Mesenchymal stem cell (in vitro differentiated cells and primary cell): Measurements from ENCODE around the gene LUZP1.

Source experiments
- DNase-seq: peaks from one replicate; pipeline ENCODE4 v3.0.0-alpha.2; 2013
- H2AFZ ChIP-seq: one replicate; pipeline ENCODE4 v1.6.1; 2013; ENCODE audit warnings: low read depth, mild to moderate bottlenecking, control low read depth, inconsistent platforms, low read length, moderate library complexity
- H2AK5ac ChIP-seq: 2 replicates; pipeline ENCODE4 v1.6.1; 2013; ENCODE audit warnings: low read length, moderate library complexity, mild to moderate bottlenecking, inconsistent platforms; ENCODE audit not compliant: severe bottlenecking
- H2BK120ac ChIP-seq: one replicate; pipeline ENCODE4 v1.6.1; 2013; ENCODE audit warnings: low read depth, mild to moderate bottlenecking, inconsistent platforms, low read length, moderate library complexity
- H2BK12ac ChIP-seq, 2 experiments: one replicate each; pipeline ENCODE4 v1.6.1; 2013; ENCODE audit warnings: inconsistent platforms in 2 of 2, low read length in 2 of 2, mild to moderate bottlenecking in 2 of 2, moderate library complexity in 2 of 2, control low read depth in 1 of 2
- H2BK15ac ChIP-seq: one replicate; pipeline ENCODE4 v1.6.1; 2013; ENCODE audit warnings: mild to moderate bottlenecking, low read depth, inconsistent platforms; ENCODE audit not compliant: poor library complexity, severe bottlenecking
- H2BK5ac ChIP-seq: 2 replicates; pipeline ENCODE4 v1.6.1; 2013; ENCODE audit warnings: low read depth, mild to moderate bottlenecking, low read length, control low read depth, inconsistent platforms; ENCODE audit not compliant: poor library complexity, severe bottlenecking
- H3K14ac ChIP-seq, 2 experiments: one replicate each; pipeline ENCODE4 v1.6.1; 2013; ENCODE audit warnings: inconsistent platforms in 2 of 2, low read length in 2 of 2, control low read depth in 1 of 2, mild to moderate bottlenecking in 1 of 2, moderate library complexity in 1 of 2
- H3K18ac ChIP-seq, 2 experiments: one replicate each; pipeline ENCODE4 v1.6.1; 2013; ENCODE audit warnings: inconsistent platforms in 2 of 2, low read length in 2 of 2, control low read depth in 1 of 2, low read depth in 1 of 2, mild to moderate bottlenecking in 1 of 2
- H3K23ac ChIP-seq, 2 experiments: one replicate each; pipeline ENCODE4 v1.6.1; 2013; ENCODE audit warnings: inconsistent platforms in 2 of 2, low read length in 2 of 2, mild to moderate bottlenecking in 2 of 2, moderate library complexity in 2 of 2, control low read depth in 1 of 2
- H3K27ac ChIP-seq: 2 replicates; pipeline ENCODE4 v1.5.1; 2013; ENCODE audit warnings: mild to moderate bottlenecking, moderate library complexity, low read length, control low read depth, inconsistent platforms; ENCODE audit not compliant: poor library complexity, severe bottlenecking
- H3K27me3 ChIP-seq, 2 experiments: 2 replicates each; pipeline versions ENCODE4 v1.6.1 to v1.7.0; 2013; ENCODE audit warnings: low read length in 2 of 2, mild to moderate bottlenecking in 2 of 2, moderate library complexity in 2 of 2, control low read depth in 1 of 2, inconsistent platforms in 1 of 2; ENCODE audit not compliant: control insufficient read depth in 1 of 2, insufficient read depth in 1 of 2
- H3K36me3 ChIP-seq, 2 experiments: 2 replicates each; pipeline versions ENCODE4 v1.6.1 to v1.7.0; 2013; ENCODE audit warnings: low read length in 2 of 2, control low read depth in 1 of 2, inconsistent platforms in 1 of 2, low read depth in 1 of 2, mild to moderate bottlenecking in 1 of 2; ENCODE audit not compliant: insufficient read depth in 2 of 2, control insufficient read depth in 1 of 2
- H3K4ac ChIP-seq, 2 experiments: one replicate each; pipeline ENCODE4 v1.6.1; 2013; ENCODE audit warnings: inconsistent platforms in 2 of 2, low read length in 2 of 2, mild to moderate bottlenecking in 2 of 2, moderate library complexity in 2 of 2, control low read depth in 1 of 2, low read depth in 1 of 2
- H3K4me1 ChIP-seq: 2 replicates; pipeline ENCODE4 v1.6.1; 2013; ENCODE audit warnings: low read depth, low read length, control low read depth; ENCODE audit not compliant: control insufficient read depth, insufficient read depth
- H3K4me2 ChIP-seq: 2 replicates; pipeline ENCODE4 v1.6.1; 2013; ENCODE audit warnings: low read length, mild to moderate bottlenecking, inconsistent platforms; ENCODE audit not compliant: poor library complexity, severe bottlenecking
- H3K4me3 ChIP-seq, 2 experiments: 2 replicates each; pipeline versions ENCODE4 v1.5.1 to v1.7.0; 2013; ENCODE audit warnings: low read length in 2 of 2, mild to moderate bottlenecking in 2 of 2, control low read depth in 1 of 2, low read depth in 1 of 2; ENCODE audit not compliant: insufficient read depth in 1 of 2
- H3K79me1 ChIP-seq: replicated peaks from 2 replicates; pipeline ENCODE4 v1.6.1; 2013; ENCODE audit warnings: mild to moderate bottlenecking, control low read depth, low read length, inconsistent platforms; ENCODE audit not compliant: poor library complexity, severe bottlenecking
- H3K9ac ChIP-seq: 2 replicates; pipeline ENCODE4 v1.7.0; 2013; ENCODE audit warnings: mild to moderate bottlenecking, low read length, moderate library complexity
- H3K9me3 ChIP-seq: 2 replicates; pipeline ENCODE4 v1.7.0; 2013; ENCODE audit warnings: mild to moderate bottlenecking, low read length; ENCODE audit not compliant: control insufficient read depth
- H4K8ac ChIP-seq: one replicate; pipeline ENCODE4 v1.6.1; 2013; ENCODE audit warnings: inconsistent platforms, mild to moderate bottlenecking, low read length, moderate library complexity
- H4K91ac ChIP-seq: one replicate; pipeline ENCODE4 v1.6.1; 2013; ENCODE audit warnings: mild to moderate bottlenecking, low read length, inconsistent platforms
- WGBS: methylation state at CpG from one replicate; pipeline ENCODE4 v1.1.7; 2013; ENCODE audit warnings: mixed read lengths; 5-methylcytosine and 5-hydroxymethylcytosine counted together

Gene LUZP1

DNA sequence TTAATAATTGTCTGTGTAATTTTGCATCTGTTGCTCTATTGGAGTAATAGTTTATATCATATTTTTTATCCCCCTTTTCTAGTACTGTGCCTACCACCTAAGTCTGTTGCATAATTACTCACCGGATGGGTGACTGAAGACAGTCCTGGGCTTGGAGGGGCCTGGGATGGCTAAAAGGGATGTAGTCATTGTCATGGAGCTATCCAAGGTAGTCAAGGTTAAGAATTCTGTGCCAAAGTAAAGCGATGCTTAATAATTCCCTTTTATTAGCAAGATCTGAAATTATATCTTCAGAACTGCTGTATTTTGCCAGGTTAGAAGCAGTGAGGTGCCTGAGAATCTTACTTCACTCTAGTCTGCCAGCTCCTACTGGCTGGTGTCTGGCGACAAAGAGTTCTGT is 87.8 kb downstream of the LUZP1 start:
- Histone ChIP-seq H3K4me3 (no peak overlapping the region), H4K8ac (no peak overlapping the region), H3K79me1 (peaks cover 21% of the 10 kb centered on the region), H2BK12ac (no peak overlapping the region), H2AK5ac (no peak overlapping the region), H3K9ac (no peak overlapping the region), H2AFZ (no peak overlapping the region), H3K4me2 (no peak overlapping the region), H3K18ac (no peak overlapping the region), H3K27me3 (no peaks in the 10 kb centered on the region), H3K23ac (no peak overlapping the region), H3K14ac (no peak overlapping the region), H3K27ac (no peak overlapping the region), H4K91ac (no peak overlapping the region), H3K9me3 (no peaks in the 10 kb centered on the region), H3K4ac (no peak overlapping the region), H2BK120ac (no peak overlapping the region), H3K4me1 (no peaks in the 10 kb centered on the region), H3K36me3 (peaks cover 50 to 96% of the 10 kb centered on the region in 2 experiments), H2BK5ac (no peak overlapping the region), H2BK15ac (no peak overlapping the region)
- DNase-seq: no peak
- WGBS: 95% methylated on average over 3 of the region's 3 CpGs

- no peak overlapping the region for H3K9ac ChIP-seq
- H3K4me2 ChIP-seq: no peak overlapping the region
- H3K14ac ChIP-seq: no peak overlapping the region
- H2BK120ac ChIP-seq: no peak overlapping the region
- no peak overlapping the region for H3K23ac ChIP-seq
- no peak overlapping the region for H2AFZ ChIP-seq
- no peak overlapping the region for H4K8ac ChIP-seq
- peaks cover 15% of the 10 kb centered on the region for H3K79me1 ChIP-seq
- no peak overlapping the region for H4K91ac ChIP-seq
- DNase-seq: no peak
- H2BK12ac ChIP-seq: no peak overlapping the region
- H3K18ac ChIP-seq: no peak overlapping the region
- no peaks in the 10 kb centered on the region for H3K4me1 ChIP-seq
- H3K36me3 ChIP-seq: peaks cover 37 to 82% of the 10 kb centered on the region in 2 experiments
- 66% methylated on average over 6 of the region's 6 CpGs for WGBS
- no peak overlapping the region for H3K4ac ChIP-seq
- H2BK15ac ChIP-seq: no peak overlapping the region
- no peak overlapping the region for H3K4me3 ChIP-seq
- H2BK5ac ChIP-seq: no peak overlapping the region
- no peaks in the 10 kb centered on the region for H3K9me3 ChIP-seq
- H3K27me3 ChIP-seq: no peaks in the 10 kb centered on the region
- H3K27ac ChIP-seq: no peak overlapping the region
- H2AK5ac ChIP-seq: no peak overlapping the region
These were observed 89.6 kb downstream of the LUZP1 start for GRCh38 chr1:23079025-23079424.

GRCh38 chr1:23074012-23074411 is 94.6 kb downstream of the LUZP1 start:
- H3K9me3 ChIP-seq: no peaks in the 10 kb centered on the region
- H2BK12ac ChIP-seq: no peak overlapping the region
- H3K79me1 ChIP-seq: peaks cover 8% of the 10 kb centered on the region
- no peak overlapping the region for H3K18ac ChIP-seq
- H4K8ac ChIP-seq: no peak overlapping the region
- no peak overlapping the region for H4K91ac ChIP-seq
- H3K36me3 ChIP-seq: peaks cover 16 to 78% of the 10 kb centered on the region in 2 experiments
- no peak overlapping the region for H2BK120ac ChIP-seq
- H3K4ac ChIP-seq: no peak overlapping the region
- H3K9ac ChIP-seq: no peak overlapping the region
- H3K27me3 ChIP-seq: no peaks in the 10 kb centered on the region
- H3K27ac ChIP-seq: no peak overlapping the region
- H2BK5ac ChIP-seq: no peak overlapping the region
- no peak overlapping the region for H3K4me2 ChIP-seq
- DNase-seq: no peak
- no peak overlapping the region for H3K14ac ChIP-seq
- H3K23ac ChIP-seq: no peak overlapping the region
- H2AFZ ChIP-seq: no peak overlapping the region
- no peak overlapping the region for H3K4me3 ChIP-seq
- H2AK5ac ChIP-seq: no peak overlapping the region
- H3K4me1 ChIP-seq: no peaks in the 10 kb centered on the region
- no peak overlapping the region for H2BK15ac ChIP-seq

GRCh38 chr1:23069675-23070074 is 99.0 kb downstream of the LUZP1 start:
- no CpG with 5 or more reads among the region's 4 CpGs for WGBS
- no peak overlapping the region for H2BK5ac ChIP-seq
- no peak for DNase-seq
- H2BK12ac ChIP-seq: no peak overlapping the region
- no peak overlapping the region for H4K8ac ChIP-seq
- no peak overlapping the region for H2BK15ac ChIP-seq
- peaks cover 11 to 87% of the 10 kb centered on the region in 2 experiments for H3K36me3 ChIP-seq
- H3K4me1 ChIP-seq: no peaks in the 10 kb centered on the region
- H3K27ac ChIP-seq: no peak overlapping the region
- H3K9ac ChIP-seq: no peak overlapping the region
- H2BK120ac ChIP-seq: no peak overlapping the region
- no peak overlapping the region for H3K4me2 ChIP-seq
- H3K23ac ChIP-seq: no peak overlapping the region
- peaks cover 13% of the 10 kb centered on the region for H3K79me1 ChIP-seq
- H3K14ac ChIP-seq: no peak overlapping the region
- no peak overlapping the region for H4K91ac ChIP-seq
- no peaks in the 10 kb centered on the region for H3K9me3 ChIP-seq
- no peak overlapping the region for H2AFZ ChIP-seq
- H2AK5ac ChIP-seq: no peak overlapping the region
- H3K4me3 ChIP-seq: no peak overlapping the region
- no peak overlapping the region for H3K18ac ChIP-seq
- no peaks in the 10 kb centered on the region for H3K27me3 ChIP-seq
- no peak overlapping the region for H3K4ac ChIP-seq
